NCI-H460 (cell line): ENCODE results near the gene GABARAPL1. TPM values are rescaled to one million over a fixed set of nuclear protein-coding genes. Genes with fewer than 3 reads are reported as not detected.

Source experiments
- DNase-seq: peaks from one replicate; pipeline ENCODE4 v3.0.0-alpha.2; 2016; ENCODE audit warnings: low read depth; ENCODE audit errors: extremely low read depth
- total RNA-seq: library from RNA; depleted of rRNA; stranded (reverse); fragments of >200 nt; shearing (Covaris generic); gene quantifications from 2 replicates; pipeline ENCODE4 v1.2.3, GENCODE V29; 2014

Gene GABARAPL1
- total RNA-seq, 1 experiment from 2014 or later: 42.7 TPM

DNA sequence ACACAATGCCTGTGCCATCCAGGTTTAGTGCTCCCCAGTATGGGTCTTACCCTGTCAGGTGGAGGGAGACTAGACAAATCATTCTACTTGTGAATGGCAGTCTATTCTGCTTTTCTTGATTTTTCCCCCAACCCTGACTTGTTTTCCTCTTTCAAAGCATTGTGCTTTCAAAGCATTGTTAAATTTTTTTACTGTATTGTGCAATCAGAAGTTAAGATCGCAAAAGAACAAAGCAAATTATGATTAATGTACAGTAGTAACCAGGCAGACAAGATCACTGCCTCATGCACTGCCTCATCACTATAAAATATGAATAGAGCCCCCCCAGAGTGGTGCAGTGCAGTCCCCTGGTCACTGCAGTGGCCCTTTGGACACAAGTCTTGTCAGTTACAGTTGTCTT is 14.1 kb downstream of the GABARAPL1 start:
- DNase-seq: no peak

DNA sequence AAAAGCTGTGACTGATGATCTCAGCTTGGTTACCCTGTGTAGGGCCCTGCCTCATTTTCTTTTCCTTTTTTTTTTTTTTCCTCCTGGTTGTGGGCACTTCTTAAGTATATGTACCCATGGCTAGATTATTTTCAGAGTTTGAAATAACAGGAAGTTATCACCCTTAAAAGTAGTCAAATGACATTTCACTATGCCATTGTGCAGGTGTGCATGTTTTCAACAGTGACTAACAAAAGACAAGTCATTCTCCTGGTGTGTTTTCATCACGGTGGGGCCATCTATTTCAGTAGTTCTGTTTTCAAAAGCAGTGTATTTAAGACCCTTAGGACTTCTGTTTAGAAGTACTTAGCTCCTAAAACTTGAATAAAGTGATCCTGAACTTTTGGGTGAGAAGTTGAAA is 15.0 kb downstream of the GABARAPL1 start:
- DNase-seq: no peak

DNA sequence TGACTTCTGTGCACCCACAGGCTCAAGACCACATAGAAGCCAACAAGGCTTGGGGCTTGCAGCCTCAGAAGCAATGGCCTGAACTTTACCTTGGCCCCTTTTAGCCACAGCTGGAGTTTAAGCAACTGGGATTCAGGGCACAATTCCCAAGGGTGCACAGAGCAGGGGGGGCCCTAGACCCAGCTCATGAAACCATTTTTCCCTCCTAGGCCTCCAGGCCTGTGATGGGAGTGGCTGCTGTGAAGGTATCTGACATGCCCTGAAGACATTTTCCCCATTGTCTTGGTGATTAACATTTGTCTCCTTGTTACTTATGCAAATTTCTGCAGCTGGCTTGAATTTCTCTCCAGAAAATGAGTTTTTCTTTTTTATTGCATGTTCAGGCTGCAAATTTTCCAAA is 21.9 kb downstream of the GABARAPL1 start:
- DNase-seq: no peak

DNA sequence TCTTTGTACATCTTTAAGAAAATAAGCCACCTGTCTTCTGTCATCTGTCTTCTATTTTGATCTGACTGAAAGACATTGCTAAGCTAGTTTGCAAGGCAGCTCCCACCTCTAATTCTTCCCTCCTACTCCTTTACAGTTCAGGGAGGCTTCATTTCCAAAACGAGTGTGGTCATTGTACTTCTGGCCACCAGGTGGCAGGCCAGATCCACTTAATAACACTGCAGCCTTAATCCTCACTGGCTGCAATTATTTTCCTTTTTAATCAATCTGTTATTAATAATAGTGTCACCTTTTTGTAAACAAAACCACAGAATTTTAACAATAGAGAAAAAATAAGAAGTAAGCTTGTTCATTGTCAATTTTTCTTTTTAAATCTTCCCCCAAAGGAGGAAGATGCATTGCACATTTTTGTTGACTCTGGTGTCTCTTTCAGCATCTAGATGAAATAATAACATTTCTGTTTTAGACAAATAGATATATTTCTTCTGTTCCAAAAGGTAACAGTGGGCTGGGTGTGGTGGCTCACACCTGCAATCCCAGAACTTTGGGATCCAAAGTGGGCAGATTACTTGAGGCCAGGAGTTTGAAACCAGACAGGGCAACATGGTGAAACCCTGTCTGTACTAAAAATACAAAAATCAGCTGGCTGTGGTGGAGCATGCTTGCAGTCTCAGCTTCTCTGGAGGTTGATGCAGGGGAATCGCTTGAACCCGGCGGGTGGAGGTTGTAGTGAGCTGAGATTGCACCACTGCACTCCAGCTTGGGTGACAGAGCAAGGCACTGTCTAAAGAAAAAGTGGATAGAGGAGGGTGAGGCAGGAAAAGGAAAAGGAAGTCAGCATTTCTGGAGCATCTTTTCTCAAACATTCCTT is 23.3 kb downstream of the GABARAPL1 start:
- DNase-seq: peak; percentile 21

DNA sequence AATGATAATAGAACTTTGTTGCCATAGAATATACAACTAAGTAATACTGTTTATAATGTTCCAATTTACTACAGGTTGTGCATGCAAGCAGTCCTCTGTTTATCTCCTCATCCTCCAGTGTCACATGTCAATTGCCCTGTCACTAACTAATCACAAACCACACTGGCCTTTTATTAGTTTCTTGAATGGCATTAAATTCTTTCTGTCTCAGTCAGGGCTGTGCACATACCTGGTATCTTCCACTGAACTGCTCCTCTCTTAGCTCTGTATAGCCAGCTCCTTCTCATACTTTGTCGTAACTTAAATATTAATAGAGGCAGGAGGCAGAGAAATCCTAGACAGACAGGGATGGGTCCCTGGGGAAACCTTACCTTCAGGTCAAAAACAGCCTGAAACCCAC is 24.0 kb downstream of the GABARAPL1 start:
- no peak for DNase-seq

DNA sequence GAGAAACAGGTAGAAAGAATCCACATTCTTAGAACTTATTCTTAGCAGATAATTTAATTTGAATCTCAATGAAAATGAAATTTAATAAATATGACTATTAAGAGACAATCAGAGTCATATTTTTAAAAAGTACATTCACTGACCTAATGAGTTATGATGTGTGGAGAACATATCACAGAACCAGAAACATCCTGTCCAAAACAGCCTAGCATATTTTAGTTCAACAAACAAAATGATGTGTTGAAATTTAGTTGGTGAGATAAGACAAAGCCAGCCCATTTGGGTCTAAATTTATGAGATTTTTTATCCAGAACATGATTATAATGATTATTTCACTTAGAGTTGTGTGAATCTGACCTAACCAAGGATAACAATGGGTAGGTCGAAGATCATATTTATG is 25.8 kb downstream of the GABARAPL1 start:
- DNase-seq: no peak

DNA sequence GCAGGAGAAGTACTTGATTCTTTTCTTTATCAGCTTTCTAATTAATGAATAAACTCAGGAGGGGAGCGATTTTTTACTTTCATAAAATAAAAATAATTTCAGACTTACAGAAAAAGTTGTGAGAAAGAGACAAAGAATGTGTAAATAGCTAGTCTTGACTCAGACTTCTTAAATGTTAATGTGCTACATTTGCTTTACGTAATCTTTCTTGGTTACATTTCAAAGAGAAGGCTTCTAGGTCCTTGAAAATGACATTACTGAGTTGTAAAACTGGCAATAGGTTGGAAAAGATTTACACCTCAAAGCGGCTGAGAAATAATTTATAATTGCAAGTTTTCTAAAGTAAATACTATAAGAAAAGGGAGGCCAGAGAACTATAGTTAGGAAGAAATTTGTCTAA is 28.6 kb downstream of the GABARAPL1 start:
- DNase-seq: no peak

DNA sequence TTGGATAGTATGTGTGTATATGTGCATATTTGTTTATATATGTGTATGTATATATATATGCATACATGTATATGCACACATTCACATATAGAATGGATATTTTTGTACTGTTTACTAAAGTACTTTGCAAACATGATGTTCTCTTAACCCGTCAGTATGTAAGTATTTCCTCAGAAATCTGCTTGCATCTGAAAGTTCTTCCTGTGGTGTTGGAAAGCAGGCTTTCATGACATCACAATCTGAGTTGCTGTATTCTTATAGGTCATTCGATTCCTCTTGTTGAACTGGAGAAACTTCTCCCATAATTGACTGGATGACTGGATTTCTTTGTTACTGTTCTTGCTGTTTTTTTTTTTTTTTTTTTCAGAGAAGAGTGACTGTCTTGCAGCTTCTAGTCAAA is 29.1 kb downstream of the GABARAPL1 start:
- no peak for DNase-seq

DNA sequence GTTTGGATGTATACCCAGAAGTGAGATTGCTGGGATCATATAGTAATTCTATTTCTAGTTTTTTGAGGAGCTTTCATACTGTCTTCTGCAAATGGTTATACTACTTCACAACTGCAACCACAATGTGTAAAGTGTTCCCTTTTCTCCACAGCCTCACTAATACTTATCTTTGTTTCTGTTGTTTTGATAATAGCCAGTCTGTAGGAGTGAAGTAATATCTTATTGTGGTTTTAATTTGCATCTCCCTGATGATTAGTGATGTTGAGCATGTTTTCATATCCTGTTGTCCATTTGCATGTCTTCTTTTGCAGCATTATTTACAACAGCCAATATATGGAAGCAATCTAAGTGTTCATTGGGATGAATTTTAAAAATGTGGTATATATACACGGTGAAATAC is 29.9 kb downstream of the GABARAPL1 start:
- DNase-seq: no peak

DNA sequence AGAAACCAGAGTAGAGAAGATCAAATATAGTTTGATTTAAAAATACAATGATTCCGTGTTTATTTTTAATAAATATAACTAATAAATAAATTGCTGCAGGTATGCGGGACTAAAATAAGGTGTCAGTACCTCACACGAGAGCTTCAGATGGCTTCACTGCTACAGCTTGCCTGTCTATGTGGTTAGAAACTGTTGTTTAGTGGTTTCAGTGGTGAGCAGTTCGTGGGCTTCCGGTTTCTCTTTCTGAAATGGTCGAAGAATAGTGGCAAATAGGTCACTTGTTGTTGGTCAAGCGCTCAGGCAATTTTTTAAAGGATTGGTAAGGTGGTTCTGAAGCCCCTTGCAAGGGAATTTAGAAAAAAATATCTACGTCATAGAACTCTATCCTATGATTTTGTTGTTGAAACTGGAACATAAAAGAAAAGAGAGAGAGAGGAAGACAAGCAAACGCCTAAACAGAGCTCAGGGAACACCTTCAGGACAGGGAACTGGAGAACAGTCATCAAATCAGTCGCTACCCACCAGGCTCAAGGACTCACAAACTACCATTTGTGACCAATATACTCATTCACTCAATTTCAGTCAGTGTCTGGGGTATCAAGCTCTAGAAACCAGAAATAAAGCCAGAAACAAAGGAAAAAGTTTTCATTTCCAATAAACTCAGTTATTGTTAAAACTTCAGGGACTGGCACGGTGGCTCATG is 31.3 kb downstream of the GABARAPL1 start:
- DNase-seq: no peak

DNA sequence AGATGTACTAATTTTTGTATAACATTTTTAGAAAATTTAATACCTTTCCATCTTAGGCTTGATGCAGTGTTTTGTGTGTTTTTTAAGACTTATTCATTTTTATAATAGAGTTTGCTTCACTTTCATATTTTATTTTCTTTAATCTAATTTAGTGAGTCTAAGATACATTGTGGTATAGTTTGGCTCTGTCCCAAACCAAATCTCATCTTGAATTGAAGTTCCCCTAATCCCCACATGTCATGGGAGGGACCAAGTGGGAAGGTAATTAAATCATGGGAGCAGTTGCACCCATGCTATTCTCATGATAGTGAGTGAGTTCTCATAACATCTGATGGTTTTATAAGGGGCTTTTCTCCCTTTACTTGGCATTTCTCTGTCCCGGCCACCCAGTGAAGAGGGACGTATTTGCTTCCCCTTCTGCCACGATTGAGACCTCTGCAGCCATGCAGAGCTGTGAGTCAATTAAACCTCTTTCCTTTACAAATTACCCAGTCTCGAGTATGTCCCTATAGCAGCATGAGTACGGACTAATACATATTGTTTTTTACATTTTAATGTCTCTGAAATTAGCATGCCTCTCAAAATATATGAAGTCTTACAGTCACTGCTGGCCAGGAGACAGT is 34.9 kb downstream of the GABARAPL1 start:
- DNase-seq: no peak

DNA sequence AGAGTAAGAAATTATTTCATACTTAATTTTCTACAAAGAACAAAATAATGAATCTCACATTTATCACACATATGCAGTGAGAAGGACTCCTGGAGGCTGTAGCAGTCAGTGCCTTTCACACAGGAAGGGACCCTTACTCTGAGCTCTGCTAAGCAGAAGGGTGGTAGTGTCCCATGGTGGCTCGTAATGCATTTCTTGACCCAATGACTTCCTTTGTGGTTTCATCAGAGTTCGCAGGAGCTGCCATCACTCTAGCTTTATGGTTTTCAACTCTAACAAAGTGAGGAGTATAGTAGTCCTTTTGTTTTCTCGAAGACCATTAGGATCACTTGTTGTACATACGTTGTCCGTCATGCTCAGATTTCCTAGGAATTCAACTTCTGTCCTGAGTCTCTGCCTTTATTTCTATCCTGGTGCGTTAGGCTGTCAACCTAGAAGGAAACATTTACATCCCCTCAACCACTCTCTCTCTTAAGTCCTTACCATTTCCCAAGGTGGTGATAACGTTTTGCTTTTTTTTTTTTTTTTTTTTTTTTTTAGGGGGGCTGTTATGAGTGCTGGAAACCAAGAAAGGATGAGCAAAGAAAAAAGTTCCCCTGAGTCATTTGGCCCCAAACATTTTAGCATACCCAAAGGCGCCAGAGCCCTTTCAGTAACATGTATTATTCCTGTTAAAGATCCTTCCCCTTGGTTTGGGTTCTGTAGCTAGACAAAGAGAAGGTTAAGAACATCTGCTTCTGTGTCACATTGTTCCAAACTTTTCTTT is 37.2 kb downstream of the GABARAPL1 start:
- DNase-seq: no peak

DNA sequence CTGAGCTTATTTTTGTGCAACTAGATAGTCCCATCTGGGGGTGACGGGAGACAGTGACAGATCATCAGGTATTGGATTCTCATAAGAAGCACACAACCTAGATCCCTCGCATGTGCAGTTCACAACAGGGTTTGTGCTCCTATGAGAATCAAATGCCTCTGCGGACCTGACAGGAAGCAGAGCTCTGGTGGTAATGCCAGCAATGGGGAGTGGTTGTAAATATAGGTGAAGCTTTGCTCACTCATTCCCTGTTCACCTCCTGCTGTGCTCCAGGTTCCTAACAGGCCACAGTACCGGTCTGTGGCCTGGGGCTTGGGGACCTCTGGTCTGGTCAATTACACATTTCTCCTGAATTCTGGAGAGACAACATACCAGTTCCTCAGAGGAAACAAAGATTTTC is 39.0 kb downstream of the GABARAPL1 start:
- DNase-seq: no peak

DNA sequence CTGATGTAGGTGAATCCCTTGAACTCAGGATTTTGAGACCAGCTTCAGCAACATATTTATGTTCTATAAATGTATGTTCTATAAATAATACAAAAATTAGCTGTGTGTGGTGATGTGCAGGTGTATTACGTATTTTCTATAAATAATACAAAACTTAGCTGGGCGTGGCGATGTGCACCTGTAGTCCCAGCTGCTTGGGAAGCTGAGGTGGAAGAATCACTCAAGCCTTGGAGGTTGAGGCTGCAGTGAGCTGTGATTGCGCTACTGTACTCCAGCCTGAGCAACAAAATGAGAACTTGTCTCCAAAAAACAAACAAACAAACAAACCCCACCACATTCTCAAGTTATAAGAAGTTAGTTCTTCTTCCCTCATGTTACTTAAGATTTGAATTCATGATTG is 39.5 kb downstream of the GABARAPL1 start:
- no peak for DNase-seq

DNA sequence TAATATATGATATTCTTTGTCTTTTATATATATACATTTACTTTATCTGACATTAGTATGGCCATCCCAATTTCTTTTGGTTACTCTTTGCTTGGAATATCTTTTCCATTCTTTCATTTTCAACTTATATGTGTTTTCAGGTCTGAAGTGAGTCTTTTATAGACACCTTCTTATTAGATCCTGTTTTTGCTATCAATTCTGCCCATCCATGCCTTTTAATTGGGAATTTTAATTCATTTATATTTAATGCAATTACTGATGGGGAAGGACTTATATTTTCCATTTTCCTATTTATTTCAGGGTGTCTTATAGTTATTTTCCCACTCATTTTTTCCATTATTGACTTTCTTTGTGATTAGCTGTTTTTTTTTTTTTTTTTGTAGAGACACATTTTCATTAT is 43.4 kb downstream of the GABARAPL1 start:
- DNase-seq: no peak

DNA sequence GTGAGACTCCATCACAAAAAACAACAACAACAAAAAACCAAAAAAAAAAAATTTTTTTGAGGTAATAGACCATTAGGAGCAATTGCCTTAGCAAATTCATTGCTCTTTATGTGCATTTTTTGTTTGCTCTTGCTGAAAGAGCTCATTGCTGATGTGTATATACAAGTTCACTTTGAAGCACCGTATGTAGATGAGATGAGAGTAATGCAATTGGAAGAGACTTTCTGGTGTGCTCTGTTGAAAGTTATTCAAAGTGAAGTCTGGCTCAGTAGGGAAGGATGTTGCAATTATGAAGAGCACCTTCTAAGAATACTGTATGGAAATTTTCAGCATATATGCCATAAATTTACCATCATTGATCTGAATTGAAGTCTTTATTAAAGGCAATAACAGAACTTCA is 48.2 kb downstream of the GABARAPL1 start:
- DNase-seq: no peak

DNA sequence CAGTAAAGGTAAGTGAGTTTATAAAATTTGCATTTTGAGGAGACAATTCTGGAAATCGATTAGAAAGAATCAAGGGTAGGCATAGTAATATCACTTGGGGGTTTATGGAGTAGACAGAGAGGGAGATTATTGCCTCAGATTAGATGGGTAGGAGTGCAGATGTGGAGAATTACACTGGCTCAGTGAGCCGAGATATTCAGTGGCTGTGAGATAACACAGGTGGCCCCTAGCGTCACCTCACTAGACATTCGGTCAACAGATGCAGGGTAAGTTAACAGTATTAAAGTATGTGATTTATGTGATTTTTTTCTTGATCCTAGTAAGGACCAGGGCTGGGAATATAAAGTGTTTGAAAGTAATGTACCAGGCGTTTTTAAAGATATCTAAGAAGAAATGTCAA is 55.4 kb downstream of the GABARAPL1 start:
- DNase-seq: no peak

DNA sequence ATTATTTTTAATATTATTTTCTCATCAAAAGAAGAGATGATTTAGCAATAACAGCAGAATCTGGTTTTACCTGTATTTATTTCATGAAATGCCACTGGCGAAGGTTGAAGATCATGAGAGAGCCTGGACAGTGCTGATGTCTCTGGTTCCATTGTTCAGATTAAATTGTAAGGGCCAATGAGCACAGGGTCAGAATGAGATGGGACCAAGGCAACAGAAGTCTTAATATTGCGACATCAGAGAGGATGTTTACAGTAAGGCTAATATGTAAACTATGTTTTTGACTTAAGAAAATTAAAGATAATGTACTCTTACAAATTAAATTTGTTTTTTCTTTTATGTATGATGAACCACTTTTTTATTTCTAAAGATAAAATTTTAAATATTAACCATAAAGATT is 59.8 kb downstream of the GABARAPL1 start:
- no peak for DNase-seq
